Left cardiac atrium (tissue), 4 donors: Measurements from ENCODE around the gene DEPDC7. TPM values are rescaled to one million over a fixed set of nuclear protein-coding genes. Genes with fewer than 3 reads are reported as not detected.
"Not testable (repeated sequence)": the region's sequence is repeated elsewhere in the genome, so short reads cannot be mapped to it uniquely, and the experiment has no call there.

Experiments
- ATAC-seq, 2 donors: fragments of 200-7000 bp; cut with Tn5 transposase; one replicate each; pipeline ENCODE4 v1.9.1; 2020; ENCODE audit warnings: mild to moderate bottlenecking in 2 of 2, moderate library complexity in 2 of 2
- DNase-seq: peaks from one replicate; pipeline ENCODE4 v3.0.0-alpha.2; 2020
- intact Hi-C, 2 donors: fragments of 100-400 bp; cut with DNase I; formaldehyde crosslinking; loops; one replicate each; pipeline versions ENCODE4 v1.14.1 to v1.15.1; 2022 to 2023
- total RNA-seq, 2 donors: library from RNA; stranded (reverse); fragmentation: NEBNext Ultra II Directional; extraction: Animal tissue kit (Norgen Biotek cat#: 25700); gene quantifications; one replicate each; pipeline ENCODE4 v1.2.1, GENCODE V29; 2021
- donor health status: DM: no; HTN: yes; CAD: no.
- donor health status: DM: no; HTN: yes; CAD: no; lungs with severe emphysema.
- donor health status: DM: yes; HTN: yes; CAD: no.
- donor health status: Dilated cardiomyopathy.

DEPDC7 gene
- total RNA-seq, 2 donors from 2014 or later: 0.41 to 0.42 TPM

DNA sequence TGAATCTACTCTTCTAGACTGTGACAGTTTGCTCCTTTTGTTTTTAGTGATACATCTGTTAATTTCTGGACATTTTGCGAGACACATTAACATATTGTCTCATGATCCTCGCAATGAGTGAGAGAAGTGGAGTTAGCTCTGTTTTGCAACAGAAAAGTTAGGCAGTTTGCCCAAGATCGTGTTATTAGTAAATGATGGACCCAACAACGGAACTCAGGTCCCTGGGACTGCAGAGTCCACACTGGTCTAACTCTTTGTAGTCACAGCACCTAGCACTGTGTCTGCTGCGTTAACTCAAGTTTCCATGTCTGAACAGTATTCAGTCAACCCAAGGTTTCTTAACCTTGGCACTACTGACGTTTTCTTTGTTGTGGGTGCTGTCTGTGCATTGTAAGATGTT, 3.2 kb downstream of the DEPDC7 start:
- DNase-seq (no peak), ATAC-seq (no peak)
- intact Hi-C loops: no loop called here

DNA sequence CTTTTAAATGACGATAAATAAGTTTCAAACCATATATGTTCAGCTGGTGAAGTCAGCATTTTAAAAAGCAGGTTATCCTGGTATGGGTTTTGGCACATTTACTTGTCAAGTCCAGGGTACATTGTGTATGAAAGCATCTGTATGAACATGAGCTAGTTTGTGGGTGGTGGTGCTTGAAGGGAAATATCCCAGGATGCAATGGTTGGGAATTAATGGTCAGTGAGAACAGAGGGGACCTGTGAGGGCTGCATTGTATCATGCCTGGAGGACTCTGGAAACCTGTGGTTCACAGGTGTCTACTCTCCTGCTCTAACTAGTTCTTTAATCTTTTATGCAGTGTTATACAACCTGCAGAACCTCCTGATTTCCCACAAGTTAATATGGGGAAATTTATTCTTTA, 5.8 kb downstream of the DEPDC7 start:
- intact Hi-C loops: no loop called here
- no peak for DNase-seq
- no peak for ATAC-seq

DNA sequence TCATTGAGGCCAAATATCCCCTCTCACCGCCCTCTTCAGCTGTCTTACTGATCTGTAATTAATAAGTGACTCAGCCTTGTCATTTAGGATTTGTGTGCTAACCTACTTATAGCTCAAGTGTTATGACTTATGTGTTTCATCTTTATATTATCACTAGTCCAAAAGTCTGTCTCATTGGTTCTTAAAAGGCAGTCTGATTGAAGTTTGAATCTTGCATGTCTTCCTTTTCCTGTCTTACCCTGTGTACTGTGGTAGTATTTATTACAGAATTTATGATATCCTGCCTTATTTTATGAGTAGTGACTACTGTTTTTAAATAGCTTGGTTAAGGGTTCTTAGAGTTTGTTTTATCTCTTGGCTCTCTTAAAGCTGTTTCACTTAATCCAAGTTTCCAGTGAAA, 6.3 kb downstream of the DEPDC7 start:
- DNase-seq (no peak), ATAC-seq (no peak)
- intact Hi-C loops: no loop called here

DNA sequence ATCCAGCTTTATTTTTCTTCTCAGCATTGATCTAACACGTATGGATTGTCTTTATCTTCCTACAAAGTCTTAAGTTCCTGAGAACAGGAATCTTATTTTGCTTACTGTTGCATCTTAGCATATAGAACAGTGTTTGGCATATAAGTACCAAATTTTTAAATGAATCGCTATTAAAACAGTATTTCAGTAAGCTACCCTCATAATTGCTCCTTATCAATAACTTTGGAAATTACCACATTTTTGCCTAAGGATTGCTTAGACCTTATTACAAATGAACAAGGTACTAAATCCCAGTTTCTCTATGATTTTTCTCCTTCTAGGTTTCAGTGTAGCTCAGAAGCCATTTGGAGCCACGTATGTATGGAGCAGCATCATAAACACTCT, 9.7 kb downstream of the DEPDC7 start:
- intact Hi-C loops: no loop called here
- ATAC-seq (no peak), DNase-seq (no peak)

DNA sequence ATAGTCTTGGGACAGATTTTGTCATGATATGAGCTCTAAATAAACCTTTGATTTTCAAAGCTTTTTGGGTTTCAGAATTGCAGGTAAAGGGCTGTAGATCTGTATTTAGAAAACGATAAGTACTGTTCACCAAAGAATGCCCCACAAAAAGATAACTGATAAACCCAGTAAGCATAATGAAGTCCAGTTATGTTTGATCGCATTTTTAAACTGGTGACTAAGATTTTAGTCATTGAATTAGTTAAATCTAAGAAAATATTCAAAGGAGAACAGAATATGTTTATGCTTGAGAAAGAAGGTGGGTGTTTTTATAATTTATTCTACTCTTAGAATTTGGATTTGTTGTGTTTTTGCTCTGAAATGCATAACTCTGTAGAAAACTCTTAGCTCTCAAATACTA, 11.6 kb downstream of the DEPDC7 start:
- ATAC-seq (no peak), DNase-seq (no peak)
- intact Hi-C loops: no loop called here

DNA sequence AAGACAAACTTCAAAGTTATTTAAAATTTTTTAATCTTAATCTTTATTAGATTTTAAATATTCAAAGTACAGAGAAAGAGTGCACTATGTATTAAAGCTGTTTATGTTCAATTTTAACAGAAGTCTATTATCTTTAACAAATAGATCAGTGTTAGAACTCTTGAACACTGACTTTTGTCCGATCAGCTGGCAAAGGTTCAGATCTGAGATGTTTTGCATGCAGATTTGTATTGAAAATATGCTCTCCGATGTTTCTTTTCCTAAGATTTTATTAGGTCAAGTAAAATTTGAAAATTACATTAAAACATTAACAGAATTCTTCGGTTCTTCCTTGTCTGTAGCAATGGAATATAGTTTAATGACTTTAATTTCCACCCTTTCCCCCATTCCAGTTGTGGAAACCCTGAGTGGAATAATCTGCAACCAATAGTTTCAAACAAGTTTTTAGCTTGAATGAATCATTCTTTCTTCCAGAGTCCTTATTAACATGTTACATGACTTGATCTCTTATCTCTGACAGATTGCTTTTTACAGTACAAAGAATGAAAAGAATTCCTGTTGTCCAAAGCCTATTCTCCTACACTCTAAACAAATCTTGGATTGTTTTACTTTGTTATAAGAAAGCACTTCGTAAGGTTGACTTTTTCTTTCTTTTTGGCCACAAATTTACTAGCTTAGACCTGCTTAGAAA, 12.3 kb downstream of the DEPDC7 start:
- DNase-seq (no peak), ATAC-seq (no peak)
- intact Hi-C loops: no loop called here

DNA sequence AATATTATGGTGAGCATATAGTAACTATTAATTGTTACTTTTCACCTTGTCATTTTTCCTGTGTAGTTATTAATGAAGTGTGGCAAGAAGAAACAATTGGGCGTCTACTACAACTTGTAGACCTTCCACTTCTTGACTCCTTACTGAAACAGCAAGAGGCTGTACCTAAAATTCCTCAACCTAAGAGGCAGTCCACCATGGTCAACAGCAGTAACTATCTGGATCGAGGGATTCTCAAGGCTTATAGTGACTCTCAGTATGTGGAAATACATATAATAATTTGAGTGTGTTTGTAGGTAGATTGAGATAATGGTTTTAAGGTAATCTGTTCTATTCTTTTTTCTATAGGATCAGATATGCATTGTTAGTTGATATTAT, 12.8 kb downstream of the DEPDC7 start:
- ATAC-seq (no peak), DNase-seq (no peak)
- intact Hi-C loops: no loop called here

DNA sequence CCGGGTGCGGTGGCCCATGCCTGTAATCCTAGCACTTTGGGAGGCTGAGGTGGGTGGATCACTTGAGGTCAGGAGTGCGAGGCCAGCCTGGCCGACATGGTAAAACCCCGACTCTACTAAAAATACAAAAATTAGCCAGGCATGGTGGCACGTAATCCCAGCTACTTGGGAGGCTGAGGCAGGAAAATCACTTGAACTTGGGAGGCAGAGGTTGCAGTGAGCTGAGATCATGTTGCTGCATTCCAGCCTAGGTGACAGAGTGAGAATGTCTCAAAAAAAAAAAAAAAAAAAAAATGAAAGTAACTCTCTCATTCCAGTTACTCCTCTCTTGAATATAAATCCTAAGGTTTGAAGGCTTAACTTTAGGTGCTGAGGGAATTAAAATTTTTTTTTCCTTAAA, 13.5 kb downstream of the DEPDC7 start:
- intact Hi-C loops, DNase-seq, ATAC-seq: not testable (repeated sequence)

DNA sequence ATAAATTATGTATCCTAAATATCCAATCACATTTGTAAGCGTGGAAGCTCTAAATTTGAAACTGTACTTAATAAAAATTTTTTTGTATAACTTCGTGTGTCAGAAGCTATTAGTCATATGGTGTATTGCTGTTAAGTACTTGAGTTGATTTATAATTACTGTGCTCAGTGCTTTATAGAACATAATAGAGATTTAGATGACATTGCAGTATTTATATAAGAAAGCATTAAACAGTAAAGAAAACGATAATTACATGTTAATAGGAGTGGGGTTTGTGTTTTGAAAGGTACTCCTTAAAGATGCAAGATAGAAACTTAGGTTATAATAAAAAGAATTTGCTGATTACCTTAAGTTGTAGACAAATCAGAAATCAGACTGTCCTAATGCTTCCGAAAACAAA, 17.8 kb downstream of the DEPDC7 start:
- intact Hi-C loops: no loop called here
- no peak for DNase-seq

DNA sequence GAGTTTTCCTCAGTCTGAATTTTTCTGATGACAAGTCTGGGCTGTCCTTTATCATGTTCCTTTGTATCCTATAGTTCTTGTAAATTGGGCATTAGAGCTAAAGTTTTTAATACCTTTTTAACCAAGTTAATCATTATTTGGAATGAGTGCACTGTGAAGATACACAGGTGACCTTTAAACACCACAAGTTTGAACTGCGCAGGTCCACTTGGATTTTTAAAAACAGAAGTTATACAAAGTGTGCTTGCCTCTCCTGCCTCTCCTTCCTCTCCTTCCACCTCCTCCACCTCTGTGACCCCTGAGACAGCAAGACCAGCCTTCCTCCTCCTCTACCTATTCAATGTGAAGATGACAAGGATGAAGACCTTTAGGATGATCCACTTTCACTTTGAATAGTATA, 19.3 kb downstream of the DEPDC7 start:
- intact Hi-C loops: no loop called here
- DNase-seq: no peak
- no peak for ATAC-seq

More for the DNA sequence above, 17.8 kb downstream of the DEPDC7 start:
- ATAC-seq: no peak

DNA sequence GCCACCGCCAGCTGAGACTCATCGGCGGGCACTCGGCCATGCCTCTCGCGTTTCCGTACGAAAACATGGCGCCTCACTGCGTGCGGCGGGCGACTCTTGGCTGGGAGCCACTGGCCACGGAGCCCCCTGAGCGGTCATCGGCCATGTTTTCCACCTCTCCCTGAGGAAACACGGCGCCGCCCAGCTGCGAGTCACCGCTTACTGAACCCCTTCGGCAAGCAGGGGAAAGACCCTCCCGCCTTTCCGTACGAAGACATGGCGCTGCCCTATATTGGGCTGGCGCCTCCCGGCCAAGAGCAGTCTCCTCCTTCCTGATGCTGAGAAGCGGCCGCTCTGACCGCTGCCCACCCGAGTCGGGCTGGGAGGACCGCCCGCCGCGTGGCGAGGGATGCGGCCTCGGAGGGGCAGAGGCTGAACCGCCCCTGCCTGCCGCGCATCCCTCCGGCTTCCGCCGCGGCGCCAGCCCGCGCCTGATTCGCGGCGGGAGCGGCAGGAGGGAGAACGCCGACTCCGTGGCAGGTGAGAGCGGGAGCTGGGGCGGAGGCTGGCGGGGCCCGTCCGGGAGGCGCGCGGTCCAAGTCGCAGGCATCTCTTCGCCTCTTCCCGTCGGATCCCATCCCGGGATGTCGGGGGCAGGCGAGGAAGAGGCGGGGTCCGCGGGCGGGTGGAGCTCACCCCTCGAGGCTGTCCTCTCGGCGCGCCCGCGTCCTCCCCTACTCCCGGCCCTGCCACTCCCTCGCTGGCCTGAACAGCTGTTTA, 23.8 kb downstream of the DEPDC7 start, which contains the start of gene TCP11L1:
Gene TCP11L1, plus strand, starts transcription at position 299 of the 759 bp plus-strand sequence. CDS start 4,202 bp downstream, outside the sequence.
- ATAC-seq: peak; percentile 95
- DNase-seq: peak; percentile 90
- intact Hi-C loops: no loop called here

DNA sequence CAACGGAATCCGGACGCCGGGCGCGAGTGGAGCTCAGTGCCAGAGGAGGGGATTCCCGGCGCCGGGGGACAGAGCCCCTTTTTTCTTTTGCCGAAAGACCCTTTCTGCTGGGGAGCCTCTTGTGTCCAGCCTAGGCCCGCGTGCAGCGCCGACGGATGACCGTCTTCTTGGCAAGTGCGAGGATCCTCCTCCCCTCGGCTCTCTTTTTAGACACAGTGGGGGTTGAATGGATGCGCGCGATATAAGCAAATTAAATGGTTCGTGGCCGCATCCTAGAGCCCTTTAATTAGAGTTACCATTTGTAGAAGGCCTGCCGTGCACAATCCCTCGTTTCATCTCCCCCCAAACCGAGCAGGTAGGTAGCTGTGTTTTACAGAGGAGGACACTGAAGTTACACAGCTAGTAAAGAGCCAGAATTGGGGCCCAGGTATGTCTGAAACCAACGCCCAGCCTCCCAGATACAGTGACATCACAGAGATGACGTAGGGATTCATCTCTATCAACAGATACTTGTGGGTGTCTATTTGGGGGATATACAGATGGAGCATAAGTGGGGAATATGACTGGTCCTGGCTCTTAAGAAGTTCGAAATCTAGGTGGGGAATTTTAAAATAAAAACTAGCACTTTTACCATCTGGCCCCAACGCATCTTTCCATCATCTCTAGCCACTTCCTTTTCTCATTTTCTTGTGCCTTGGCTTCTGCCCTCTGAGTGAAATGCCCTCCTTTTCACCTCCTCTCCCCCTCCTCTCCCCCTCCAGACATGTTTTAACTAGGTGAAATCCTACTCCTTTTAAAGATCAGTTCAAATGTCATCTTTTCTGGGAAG, 24.6 kb downstream of the DEPDC7 start:
- intact Hi-C loops: no loop called here
- DNase-seq: no peak
- peak; percentile 13 to 52 for ATAC-seq

DNA sequence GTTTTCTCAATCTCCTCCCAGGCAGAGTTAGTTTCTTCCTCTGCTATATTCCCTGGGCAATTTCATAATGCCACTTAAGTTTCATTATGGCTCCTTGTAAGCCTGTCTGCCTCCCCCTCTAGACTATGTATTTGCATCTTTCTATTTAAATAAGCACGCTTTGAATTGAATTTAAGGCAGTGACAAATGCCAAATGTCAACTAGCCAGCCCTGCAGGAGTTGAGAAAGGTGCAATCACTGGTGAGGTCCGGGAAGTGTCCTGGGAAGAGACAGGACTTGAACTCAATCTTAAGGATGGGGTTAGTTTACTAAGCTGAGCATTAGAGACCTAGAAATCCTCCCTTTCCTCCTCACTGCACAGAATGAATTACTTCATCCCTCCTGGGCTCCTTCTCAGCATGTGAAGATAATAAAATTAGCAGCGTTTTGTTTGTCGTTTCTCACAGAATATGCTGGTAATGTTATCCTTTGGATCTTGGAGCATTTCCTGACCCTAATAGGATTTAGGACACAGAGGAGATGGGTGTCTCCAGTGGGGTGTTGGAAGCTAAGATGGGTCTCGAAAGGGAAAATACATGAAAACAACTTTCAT, 25.3 kb downstream of the DEPDC7 start:
- ATAC-seq (no peak), DNase-seq (no peak)
- intact Hi-C loops: no loop called here

DNA sequence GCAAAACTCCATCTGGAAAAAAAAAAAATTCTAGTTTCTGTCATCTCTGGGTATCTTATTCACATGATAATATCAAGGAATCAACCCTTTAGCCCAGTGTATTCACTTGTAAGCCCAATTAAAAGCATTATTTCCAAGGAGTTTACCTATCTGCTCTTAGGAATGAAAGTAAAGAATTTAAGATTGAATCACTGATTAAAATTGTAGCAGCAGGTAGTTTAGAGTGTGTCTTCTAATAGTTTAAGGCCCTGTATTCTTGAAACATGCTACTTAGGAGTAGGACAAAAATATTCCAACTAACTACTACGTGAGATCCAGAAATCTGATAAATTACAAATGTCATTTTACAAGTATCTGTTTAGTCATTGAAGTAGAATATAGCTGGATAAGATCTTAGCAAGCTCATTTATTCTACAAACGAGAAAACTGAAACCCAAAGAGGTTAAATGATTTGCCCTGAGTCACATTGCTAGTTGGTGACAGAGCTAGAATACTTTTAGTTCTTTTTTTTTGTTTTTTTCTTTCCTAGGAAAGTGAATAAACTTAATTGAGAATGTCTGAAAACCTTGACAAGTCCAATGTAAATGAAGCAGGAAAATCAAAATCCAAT, 27.6 kb downstream of the DEPDC7 start:
- ATAC-seq (no peak), DNase-seq (no peak)
- intact Hi-C loops: no loop called here

DNA sequence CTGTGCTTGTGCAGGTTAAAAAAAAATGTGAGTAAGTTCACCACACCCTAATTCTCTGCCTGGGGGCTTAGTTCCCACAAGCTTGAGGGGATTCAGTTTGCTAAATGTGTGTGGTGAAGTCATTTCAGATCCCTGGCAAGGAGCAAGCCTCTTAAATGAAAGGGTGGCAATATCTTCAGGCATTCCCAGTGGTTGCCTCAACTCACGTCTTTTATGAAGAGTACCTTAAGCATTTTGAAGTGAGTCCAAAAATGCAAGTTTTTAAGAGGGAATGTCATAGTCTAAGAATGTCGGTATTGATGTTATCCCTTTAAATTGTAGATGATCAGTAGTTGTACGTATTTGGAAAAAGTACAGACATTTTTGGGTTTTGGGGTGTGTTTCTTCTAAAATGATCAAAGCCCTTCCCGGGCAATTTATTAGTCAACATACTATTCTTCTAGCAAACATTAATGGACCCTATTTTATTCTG, 28.6 kb downstream of the DEPDC7 start:
- no peak for DNase-seq
- no peak for ATAC-seq
- intact Hi-C loops: no loop called here

DNA sequence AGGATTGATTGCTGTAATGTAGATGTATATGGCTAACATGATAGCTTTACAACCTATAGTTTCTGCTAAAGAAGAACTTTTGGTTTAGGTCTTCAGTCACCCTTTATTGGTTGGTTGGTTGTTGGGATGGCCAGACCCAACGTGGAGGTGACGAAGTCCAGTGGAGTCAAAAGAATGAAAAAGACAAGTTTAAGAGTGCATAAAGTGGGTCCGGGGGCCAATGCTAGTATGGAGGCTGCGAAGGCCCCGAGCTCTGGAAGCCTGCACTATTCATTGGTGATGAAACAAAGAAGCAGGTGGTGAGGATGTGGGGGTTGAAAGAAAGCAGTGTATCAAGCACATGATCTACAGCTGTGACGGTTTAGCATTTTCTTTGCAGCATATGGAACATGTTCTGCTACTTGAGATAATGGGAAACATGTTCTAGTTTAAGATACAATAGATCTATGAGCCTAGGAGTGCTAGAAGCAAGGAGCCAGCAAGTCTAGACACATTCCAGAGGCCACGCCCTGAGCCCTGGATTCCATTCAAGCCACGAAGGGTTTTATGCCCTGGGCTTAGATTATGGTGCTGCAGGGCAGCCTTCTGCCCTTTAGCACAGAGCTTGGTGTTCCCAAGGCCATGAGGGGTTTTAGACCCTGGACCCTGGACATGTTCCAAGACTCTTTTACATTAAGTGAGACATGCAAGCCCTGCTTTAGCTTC, 30.0 kb downstream of the DEPDC7 start:
- DNase-seq (no peak), ATAC-seq (no peak)
- intact Hi-C loops: no loop called here

DNA sequence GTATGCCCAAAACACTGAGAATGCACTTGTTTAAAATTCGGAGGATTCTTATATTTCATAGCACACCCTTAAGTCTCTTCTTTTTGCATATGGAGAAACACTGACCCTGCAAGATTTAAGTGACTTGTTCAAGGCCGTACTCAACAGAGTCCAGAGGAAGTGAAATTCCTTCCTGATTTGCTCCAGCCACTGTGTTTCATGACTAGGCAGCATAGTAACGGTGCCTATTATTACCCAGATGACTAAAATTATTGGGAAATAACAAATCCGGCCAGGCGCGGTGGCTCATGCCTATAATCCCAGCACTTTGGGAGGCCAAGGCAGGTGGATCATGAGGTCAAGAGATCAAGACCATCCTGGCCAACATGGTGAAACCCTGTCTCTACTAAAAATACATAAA, 33.0 kb downstream of the DEPDC7 start:
- peak; percentile 34 to 81 for ATAC-seq
- DNase-seq, intact Hi-C loops: not testable (repeated sequence)
